Sigmoid colon (tissue), 7 donors: Measurements from ENCODE around the gene ITPKA. TPM values are rescaled to one million over a fixed set of nuclear protein-coding genes. Genes with fewer than 3 reads are reported as not detected.

ENCODE experiments used
- DNase-seq: peaks from one replicate; pipeline ENCODE4 v3.0.0-alpha.2; 2019
- H3K27ac ChIP-seq, 4 donors: fragments of 200-600 bp; sonication (generic); one replicate each; pipeline ENCODE4 v1.5.1; 2016 to 2019; ENCODE audit warnings: mild to moderate bottlenecking in 1 of 4
- H3K27me3 ChIP-seq, 3 donors: fragments of 200-600 bp; sonication (generic); one replicate each; pipeline ENCODE4 v1.5.1; 2019; ENCODE audit warnings: mild to moderate bottlenecking in 1 of 3
- H3K36me3 ChIP-seq, 4 donors: fragments of 200-600 bp; sonication (generic); one replicate each; pipeline ENCODE4 v1.5.1; 2016 to 2019
- H3K4me1 ChIP-seq, 4 donors: fragments of 200-600 bp; sonication (generic); one replicate each; pipeline ENCODE4 v1.5.1; 2017 to 2019
- H3K4me3 ChIP-seq, 4 donors: fragments of 200-600 bp; sonication (generic); one replicate each; pipeline ENCODE4 v1.5.1; 2017 to 2019; ENCODE audit warnings: mild to moderate bottlenecking in 2 of 4, moderate library complexity in 1 of 4
- H3K9me3 ChIP-seq, 4 donors: fragments of 200-600 bp in 3 of 4; sonication (generic) in 3 of 4; one replicate each; pipeline versions ENCODE4 v1.5.1 to v1.6.1; 2013 to 2019
- EP300 ChIP-seq, 4 donors: sonication (generic); formaldehyde crosslinking; IDR thresholded peaks; one replicate each; pipeline ENCODE4 v1.6.1; 2017; ENCODE audit warnings: antibody characterized with exemption in 4 of 4
- POLR2A ChIP-seq, 2 donors: fragments of 450-650 bp; IDR thresholded peaks; one replicate each; pipeline ENCODE4 v1.6.1; 2016; ENCODE audit warnings: antibody characterized with exemption in 2 of 2, mild to moderate bottlenecking in 2 of 2, moderate library complexity in 2 of 2
- POLR2AphosphoS5 ChIP-seq, 4 donors: sonication (generic); formaldehyde crosslinking; IDR thresholded peaks; one replicate each; pipeline ENCODE4 v1.6.1; 2017; ENCODE audit warnings: antibody characterized with exemption in 4 of 4
- WGBS, 2 donors: extraction: QIAGEN DNeasy Blood & Tissue Kit; methylation state at CpG; one replicate each; pipeline ENCODE4 v1.1.7; 2013; 5-methylcytosine and 5-hydroxymethylcytosine counted together
- intact Hi-C: fragments of 100-400 bp; cut with DNase I; formaldehyde crosslinking; loops from one replicate; pipeline ENCODE4 v1.15.1; 2023
- polyA plus RNA-seq, 3 donors: library from polyadenylated mRNA; stranded (reverse); fragments of 200-250 nt; gene quantifications; one replicate each; pipeline ENCODE4 v1.2.3, GENCODE V29; 2013
- total RNA-seq, 4 donors: library from RNA; depleted of rRNA; stranded (reverse); fragments of >200 nt; gene quantifications; one replicate each; pipeline ENCODE4 v1.1.0, GENCODE V29; 2016
- TF ChIP-seq, protein P1 (sequence below), 4 experiments: fragments of 450-650 bp in 3 of 4; fragments of 200-600 bp in 1 of 4; IDR thresholded peaks; one replicate each; pipeline ENCODE4 v1.5.1; 2016 to 2019; ENCODE audit warnings: antibody characterized with exemption in 4 of 4, mild to moderate bottlenecking in 3 of 4, moderate library complexity in 2 of 4
- donor health status: healthy with polysubstance abuse.
- donor health status: Bipolar disorder and iron deficiency.
- donor health status: healthy.

Gene ITPKA
- total and polyA plus RNA-seq, 7 donors = 0.49 to 52.9 (median 6.4) TPM; not detected in 1

DNA sequence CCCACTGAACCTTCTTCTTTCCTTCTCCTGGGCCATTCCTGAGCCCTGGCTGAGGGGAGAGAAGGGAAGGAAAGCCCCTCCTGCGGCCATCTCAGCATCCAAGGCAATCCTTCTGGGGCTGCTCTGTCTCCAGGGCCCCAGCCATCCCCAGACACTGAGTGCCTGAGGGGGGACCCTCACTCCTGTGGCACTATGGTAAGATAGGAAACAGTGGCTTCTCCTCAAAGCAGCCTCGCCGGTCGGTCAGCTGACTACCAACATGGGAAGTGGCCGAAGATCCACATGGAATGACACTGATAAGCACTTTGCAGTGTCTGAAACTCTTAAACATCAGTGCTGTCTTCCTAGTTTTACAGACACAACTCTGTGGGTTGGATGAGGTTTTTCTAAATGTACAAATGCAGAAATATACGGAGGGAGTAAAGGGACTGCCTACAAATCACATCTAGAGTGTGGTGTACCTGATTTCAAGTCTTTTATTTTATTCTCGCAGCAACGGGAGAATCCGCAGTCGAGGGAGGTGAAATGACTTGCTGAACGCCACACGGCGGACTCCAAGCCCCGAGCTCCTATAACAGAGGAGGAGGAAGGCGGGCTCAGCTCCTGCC, 973 bp upstream of the ITPKA start:
- Histone ChIP-seq H3K9me3 (no peaks in the 10 kb centered on the region), H3K27me3 (peaks cover 19 to 88% (median 43%) of the 10 kb centered on the region in 3 donors), H3K36me3 (no peaks in the 10 kb centered on the region), H3K27ac (peak overlapping the region; percentile 61 to 70 (median 64)), H3K4me3 (peak overlapping the region; percentile 33 to 69 (median 59)), H3K4me1 (peaks cover 4 to 34% (median 30%) of the 10 kb centered on the region in 4 donors)
- intact Hi-C loops = no loop called here
- DNase-seq = no peak
- no peak for TF ChIP-seq POLR2A (IDR thresholded peaks at IDR 0.05)
- no peak for TF ChIP-seq EP300 (IDR thresholded peaks at IDR 0.05)
- TF ChIP-seq POLR2AphosphoS5 (IDR thresholded peaks at IDR 0.05) = no peak
- TF ChIP-seq, protein P1, sequence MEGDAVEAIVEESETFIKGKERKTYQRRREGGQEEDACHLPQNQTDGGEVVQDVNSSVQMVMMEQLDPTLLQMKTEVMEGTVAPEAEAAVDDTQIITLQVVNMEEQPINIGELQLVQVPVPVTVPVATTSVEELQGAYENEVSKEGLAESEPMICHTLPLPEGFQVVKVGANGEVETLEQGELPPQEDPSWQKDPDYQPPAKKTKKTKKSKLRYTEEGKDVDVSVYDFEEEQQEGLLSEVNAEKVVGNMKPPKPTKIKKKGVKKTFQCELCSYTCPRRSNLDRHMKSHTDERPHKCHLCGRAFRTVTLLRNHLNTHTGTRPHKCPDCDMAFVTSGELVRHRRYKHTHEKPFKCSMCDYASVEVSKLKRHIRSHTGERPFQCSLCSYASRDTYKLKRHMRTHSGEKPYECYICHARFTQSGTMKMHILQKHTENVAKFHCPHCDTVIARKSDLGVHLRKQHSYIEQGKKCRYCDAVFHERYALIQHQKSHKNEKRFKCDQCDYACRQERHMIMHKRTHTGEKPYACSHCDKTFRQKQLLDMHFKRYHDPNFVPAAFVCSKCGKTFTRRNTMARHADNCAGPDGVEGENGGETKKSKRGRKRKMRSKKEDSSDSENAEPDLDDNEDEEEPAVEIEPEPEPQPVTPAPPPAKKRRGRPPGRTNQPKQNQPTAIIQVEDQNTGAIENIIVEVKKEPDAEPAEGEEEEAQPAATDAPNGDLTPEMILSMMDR (IDR thresholded peaks at IDR 0.05) = no peak
- WGBS, 2 donors = 7 to 8% methylated on average over 15 of the region's 15 CpGs

GRCh38 chr15:41493902-41494189, 172 bp downstream of the ITPKA start:
- H3K27me3 ChIP-seq = peaks cover 19 to 92% (median 36%) of the 10 kb centered on the region in 3 donors
- peaks cover 4 to 34% (median 30%) of the 10 kb centered on the region in 4 donors for H3K4me1 ChIP-seq
- H3K4me3 ChIP-seq = peak overlapping the region; percentile 14 to 69 (median 59)
- 1% methylated on average over 41 of the region's 41 CpGs for WGBS, 2 donors
- no peaks in the 10 kb centered on the region for H3K36me3 ChIP-seq
- peak overlapping the region in 1 of 4 donors; percentile 25 for H3K27ac ChIP-seq
- H3K9me3 ChIP-seq = no peaks in the 10 kb centered on the region
- DNase-seq = no peak
- TF ChIP-seq POLR2AphosphoS5 (IDR thresholded peaks at IDR 0.05) = no peak
- TF ChIP-seq POLR2A (IDR thresholded peaks at IDR 0.05) = no peak
- TF ChIP-seq, protein P1 (IDR thresholded peaks at IDR 0.05) = no peak
- no peak for TF ChIP-seq EP300 (IDR thresholded peaks at IDR 0.05)
- intact Hi-C loops = no loop called here

GRCh38 chr15:41494190-41494921, 682 bp downstream of the ITPKA start:
- peaks cover 19 to 92% (median 36%) of the 10 kb centered on the region in 3 donors for H3K27me3 ChIP-seq
- TF ChIP-seq POLR2A (IDR thresholded peaks at IDR 0.05) (no peak), POLR2AphosphoS5 (IDR thresholded peaks at IDR 0.05) (no peak), EP300 (IDR thresholded peaks at IDR 0.05) (no peak)
- TF ChIP-seq, protein P1 (IDR thresholded peaks at IDR 0.05) = no peak
- no peak for DNase-seq
- intact Hi-C loops = no loop called here
- peak overlapping the region in 1 of 4 donors; percentile 25 for H3K27ac ChIP-seq
- H3K36me3 ChIP-seq = no peaks in the 10 kb centered on the region
- 1% methylated on average over 77 of the region's 77 CpGs for WGBS, 2 donors
- peak overlapping the region; percentile 14 to 69 (median 59) for H3K4me3 ChIP-seq
- no peaks in the 10 kb centered on the region for H3K9me3 ChIP-seq
- H3K4me1 ChIP-seq = peaks cover 4 to 34% (median 30%) of the 10 kb centered on the region in 4 donors

GRCh38 chr15:41494922-41495735, 1.5 kb downstream of the ITPKA start:
- peaks cover 18 to 92% (median 41%) of the 10 kb centered on the region in 3 donors for H3K27me3 ChIP-seq
- H3K4me3 ChIP-seq = peak overlapping the region in 3 of 4 donors; percentile 52 to 69 (median 66)
- TF ChIP-seq POLR2AphosphoS5 (IDR thresholded peaks at IDR 0.05) (no peak), EP300 (IDR thresholded peaks at IDR 0.05) (no peak), POLR2A (IDR thresholded peaks at IDR 0.05) (no peak)
- TF ChIP-seq, protein P1 (IDR thresholded peaks at IDR 0.05) = no peak
- DNase-seq = no peak
- intact Hi-C loops = no loop called here
- no peaks in the 10 kb centered on the region for H3K9me3 ChIP-seq
- no peak overlapping the region for H3K27ac ChIP-seq
- H3K4me1 ChIP-seq = peaks cover 4 to 34% (median 30%) of the 10 kb centered on the region in 4 donors
- 2 to 3% methylated on average over 60 of the region's 60 CpGs for WGBS, 2 donors
- H3K36me3 ChIP-seq = no peaks in the 10 kb centered on the region
